ENCODE data around the gene SLC35A2.

Gene SLC35A2

GRCh38 chrX:48927123-48927522, 15.7 kb upstream of the SLC35A2 start:
- no peak for DNase-seq

- no peak for DNase-seq
Measured at GRCh38 chrX:48924270-48924669, 12.8 kb upstream of the SLC35A2 start.

- DNase-seq = no peak
Measured at GRCh38 chrX:48923771-48924170, 12.3 kb upstream of the SLC35A2 start.

- no peak for DNase-seq
Measured at GRCh38 chrX:48920718-48921104, 9.3 kb upstream of the SLC35A2 start.

- no peak for DNase-seq
Measured at GRCh38 chrX:48919947-48920717, 8.7 kb upstream of the SLC35A2 start.

- no peak for DNase-seq
Measured at GRCh38 chrX:48919360-48919841, 8.0 kb upstream of the SLC35A2 start.

GRCh38 chrX:48918643-48919340, 7.3 kb upstream of the SLC35A2 start, which contains the start of gene PIM2:
Gene PIM2, minus strand, starts transcription at chrX:48919024. Its CDS starts 190 bp downstream, at chrX:48918834.
- DNase-seq = peak; percentile 96

- DNase-seq = no peak
Measured at GRCh38 chrX:48918301-48918642, 6.8 kb upstream of the SLC35A2 start.

GRCh38 chrX:48917139-48918001, 5.9 kb upstream of the SLC35A2 start:
- peak; percentile 96 for DNase-seq

- no peak for DNase-seq
Measured at GRCh38 chrX:48914593-48915493, 3.4 kb upstream of the SLC35A2 start.

GRCh38 chrX:48913605-48914366, 2.3 kb upstream of the SLC35A2 start:
- no peak for DNase-seq

GRCh38 chrX:48910926-48911411, 477 bp downstream of the SLC35A2 start:
- DNase-seq = no peak

- DNase-seq = no peak
Measured at GRCh38 chrX:48909703-48910294, 1.6 kb downstream of the SLC35A2 start.

GRCh38 chrX:48908600-48908999, 2.8 kb downstream of the SLC35A2 start:
- no peak for DNase-seq

GRCh38 chrX:48905090-48905790, 6.2 kb downstream of the SLC35A2 start:
- no peak for DNase-seq

- no peak for DNase-seq
Measured at GRCh38 chrX:48904626-48905025, 6.8 kb downstream of the SLC35A2 start.

GRCh38 chrX:48904180-48904579, 7.3 kb downstream of the SLC35A2 start:
- DNase-seq = no peak

- no peak for DNase-seq
Measured at GRCh38 chrX:48903290-48903689, 8.2 kb downstream of the SLC35A2 start.

- no peak for DNase-seq
Measured at GRCh38 chrX:48902776-48903175, 8.7 kb downstream of the SLC35A2 start.

GRCh38 chrX:48902135-48902534, 9.3 kb downstream of the SLC35A2 start:
- DNase-seq = no peak
